ENCODE data around the gene ASB2. TPM values are rescaled to one million over a fixed set of nuclear protein-coding genes. Genes with fewer than 3 reads are reported as not detected.

ASB2 gene
- total and polyA plus RNA-seq, 2 of the 8 experiments (the other 6 are each of a cell fraction or from before 2014, with no cell fraction given): 1.0 to 2.1 TPM

DNA sequence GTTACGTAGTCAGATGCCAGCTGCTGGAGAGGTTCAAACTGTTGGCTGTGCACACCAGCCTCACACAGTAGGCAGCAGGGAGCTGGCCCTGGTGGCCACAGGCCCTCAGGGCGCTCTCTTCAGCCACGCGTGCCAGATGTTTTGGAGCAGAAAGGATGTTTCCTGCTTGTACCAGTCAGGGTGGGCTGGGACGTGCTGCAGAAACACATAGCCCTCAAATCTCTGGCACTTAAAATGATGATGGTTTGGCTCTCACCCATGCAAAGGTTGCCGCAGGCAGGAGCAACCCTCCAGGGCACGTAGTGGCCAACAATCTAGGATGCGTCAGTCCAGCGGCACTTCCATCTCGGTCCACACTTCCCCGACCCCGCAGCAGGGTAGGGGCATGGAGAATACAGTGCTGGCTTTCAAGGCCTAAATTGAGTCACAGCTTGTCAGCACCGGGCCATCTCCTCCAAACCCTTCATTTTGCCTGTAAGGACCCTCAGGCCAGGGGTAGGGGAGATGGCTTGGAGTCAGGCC lies 50.9 kb downstream of the ASB2 start:
- no peak overlapping the region for H2BK12ac ChIP-seq (ENCODE audit: low read depth, low read length)
- peak overlapping the region; percentile 16; the same call in 1 of the 2 replicates for H4K8ac ChIP-seq (ENCODE audit: extremely low read depth, insufficient read depth, low read length)
- H3K9ac ChIP-seq (replicated peaks in 1 of 4; ENCODE audit: extremely low read depth in 1 of 4, low read depth in 3 of 4, low read length in 3 of 4): no peak overlapping the region
- H3K23me2 ChIP-seq (ENCODE audit: low read depth, low read length): no peaks in the 10 kb centered on the region
- DNase-seq (ENCODE audit: low read depth in 1 of 2, low spot score in 2 of 2) (no peak), FAIRE-seq (no peak)
- TF ChIP-seq RNF2 (IDR thresholded peaks at IDR 0.05; ENCODE audit: borderline replicate concordance, low read depth, low read length, missing control alignments, poor library complexity, severe bottlenecking) (no peak), TEAD4 (IDR thresholded peaks at IDR 0.05; ENCODE audit: low read depth, low read length) (no peak), CHD1 (IDR thresholded peaks at IDR 0.05; ENCODE audit: low read depth, low read length) (no peak), BRCA1 (IDR thresholded peaks at IDR 0.05; ENCODE audit: low read depth, low read length) (no peak), CTBP2 (IDR thresholded peaks at IDR 0.05; ENCODE audit: borderline replicate concordance, insufficient read depth, insufficient read length, low read length) (no peak), SUZ12 (IDR thresholded peaks at IDR 0.05; ENCODE audit: low read length) (no peak), KDM1A (IDR thresholded peaks at IDR 0.05; ENCODE audit: borderline replicate concordance, low read length) (no peak), TAF7 (optimal IDR thresholded peaks at IDR 0.05; ENCODE audit: borderline replicate concordance, low read depth, low read length) (no peak), RXRA (IDR thresholded peaks at IDR 0.05; ENCODE audit: insufficient read depth, low read depth, low read length) (no peak), NANOG (IDR thresholded peaks at IDR 0.05; ENCODE audit: insufficient read depth, low read depth, low read length, poor library complexity, severe bottlenecking) (no peak), CEBPB (IDR thresholded peaks at IDR 0.05; ENCODE audit: low read depth, low read length) (no peak), SP4 (IDR thresholded peaks at IDR 0.05; ENCODE audit: low read length) (no peak)
- peaks cover 0 to 5% (median 0%) of the 10 kb centered on the region in 4 experiments; a peak in 1 of 7 replicates for H3K4me1 ChIP-seq (replicated peaks in 1 of 4; ENCODE audit: control insufficient read depth in 3 of 4, insufficient read depth in 4 of 4, low read length in 3 of 4)
- H3K79me2 ChIP-seq (ENCODE audit: control insufficient read depth in 1 of 2, insufficient read depth in 2 of 2, low read length in 2 of 2): no peaks in the 10 kb centered on the region
- H3K27ac ChIP-seq (ENCODE audit: low read depth, low read length): no peak overlapping the region
- no peak overlapping the region for H2BK5ac ChIP-seq (ENCODE audit: low read depth, low read length)
- H3K23ac ChIP-seq (ENCODE audit: insufficient read length): no peak overlapping the region
- H3K4me2 ChIP-seq (ENCODE audit: insufficient read depth in 1 of 2, low read depth in 2 of 2, low read length in 2 of 2): no peak overlapping the region
- no peaks in the 10 kb centered on the region for H3K9me3 ChIP-seq (ENCODE audit: insufficient read depth in 2 of 2, low read depth in 1 of 2, low read length in 1 of 2)
- H3K18ac ChIP-seq (ENCODE audit: extremely low read depth, low read length): no peak overlapping the region
- no peaks in the 10 kb centered on the region for H3K36me3 ChIP-seq (ENCODE audit: control insufficient read depth in 2 of 4, insufficient read depth in 4 of 4, low read length in 3 of 4)
- no peak overlapping the region for H4K5ac ChIP-seq (ENCODE audit: insufficient read length, low read depth, low read length)
- no peak overlapping the region for H3K56ac ChIP-seq (replicated peaks; ENCODE audit: insufficient read length, low read depth, low read length)
- no peak overlapping the region for H2BK20ac ChIP-seq (ENCODE audit: low read length)
- H4K20me1 ChIP-seq (replicated peaks in 1 of 2; ENCODE audit: control insufficient read depth in 1 of 2, insufficient read depth in 2 of 2, low read length in 2 of 2): no peaks in the 10 kb centered on the region
- no peak overlapping the region for H2BK15ac ChIP-seq (ENCODE audit: low read length)
- 91% methylated on average over 11 of the region's 13 CpGs; no CpG with 5 or more reads in 1 of the 2 experiments for WGBS, 2 experiments (ENCODE audit: extremely low coverage in 1 of 2, insufficient coverage in 1 of 2, insufficient read length in 1 of 2, insufficient replicate concordance in 2 of 2, low coverage in 1 of 2, low lambda C conversion rate in 2 of 2, missing lambda C conversion rate in 1 of 2)
- H3K79me1 ChIP-seq (ENCODE audit: low read depth, low read length): no peaks in the 10 kb centered on the region
- no peak overlapping the region for H4K91ac ChIP-seq (replicated peaks; ENCODE audit: insufficient read length, low read length)
- H3K14ac ChIP-seq (ENCODE audit: insufficient read length): no peak overlapping the region
- H2BK120ac ChIP-seq (replicated peaks; ENCODE audit: low read depth, low read length): no peak overlapping the region
- H3K4me3 ChIP-seq (ENCODE audit: extremely low read depth in 1 of 4, insufficient read depth in 2 of 4, low read depth in 3 of 4, low read length in 4 of 4): no peak overlapping the region
- H3K4ac ChIP-seq (replicated peaks; ENCODE audit: insufficient read length, low read depth, low read length): no peak overlapping the region
- no peak overlapping the region for H2AK5ac ChIP-seq (ENCODE audit: low read depth, low read length)
- no peaks in the 10 kb centered on the region for H3K27me3 ChIP-seq (replicated peaks in 1 of 4; ENCODE audit: control insufficient read depth in 3 of 4, extremely low read depth in 1 of 4, insufficient read depth in 3 of 4, low read length in 3 of 4)
- POLR2A ChIA-PET (ENCODE audit: partially characterized antibody): no interaction called here
- CTCF ChIA-PET (ENCODE audit: partially characterized antibody): interaction anchor here (0.8 to 3.3 kb wide), 5 partner anchors 11 to 77 kb away, joined by 3 to 23 read pairs (median 12); no protein-coding TSS in a partner anchor
- H2AFZ ChIP-seq (ENCODE audit: low read length): no peak overlapping the region
